Parathyroid adenoma (tissue), 2 donors: ENCODE measurements around the gene RAB21.

Experiments
- H2AFZ ChIP-seq: fragments of 300-600 bp; sonication (generic); one replicate; pipeline ENCODE4 v1.7.0; 2017; ENCODE audit warnings: antibody characterized with exemption, mild to moderate bottlenecking
- H3K27ac ChIP-seq: fragments of 300-600 bp; sonication (generic); one replicate; pipeline ENCODE4 v1.7.0; 2017
- H3K27me3 ChIP-seq: fragments of 300-600 bp; sonication (generic); one replicate; pipeline ENCODE4 v1.7.0; 2017; ENCODE audit warnings: low read length; ENCODE audit not compliant: control insufficient read depth, insufficient read depth
- H3K36me3 ChIP-seq: fragments of 300-600 bp; sonication (generic); one replicate; pipeline ENCODE4 v1.7.0; 2017; ENCODE audit warnings: low read length; ENCODE audit not compliant: control insufficient read depth, insufficient read depth
- H3K4me1 ChIP-seq: fragments of 300-600 bp; sonication (generic); one replicate; pipeline ENCODE4 v1.7.0; 2017; ENCODE audit warnings: control low read depth
- H3K4me2 ChIP-seq: fragments of 300-600 bp; sonication (generic); one replicate; pipeline ENCODE4 v1.7.0; 2017; ENCODE audit warnings: low read length
- H3K4me3 ChIP-seq: fragments of 300-600 bp; sonication (generic); one replicate; pipeline ENCODE4 v1.7.0; 2017; ENCODE audit warnings: low read depth, low read length
- H3K79me2 ChIP-seq: fragments of 300-600 bp; sonication (generic); one replicate; pipeline ENCODE4 v1.7.0; 2017; ENCODE audit warnings: control low read depth
- H3K9ac ChIP-seq: fragments of 300-600 bp; sonication (generic); one replicate; pipeline ENCODE4 v1.7.0; 2017; ENCODE audit warnings: mild to moderate bottlenecking
- H3K9me3 ChIP-seq: fragments of 300-600 bp; sonication (generic); one replicate; pipeline ENCODE4 v1.7.0; 2017; ENCODE audit warnings: low read length; ENCODE audit not compliant: control insufficient read depth
- TF ChIP-seq, protein P1 (sequence below): fragments of 300-600 bp; sonication (generic); IDR thresholded peaks from one replicate; pipeline ENCODE4 v1.7.0; 2017; ENCODE audit warnings: antibody characterized with exemption, mild to moderate bottlenecking
- donor health status: primary hyperparathyroidism.

The RAB21 gene

GRCh38 chr12:71780237-71780822 lies 25.7 kb downstream of the RAB21 start:
- TF ChIP-seq, protein P1, sequence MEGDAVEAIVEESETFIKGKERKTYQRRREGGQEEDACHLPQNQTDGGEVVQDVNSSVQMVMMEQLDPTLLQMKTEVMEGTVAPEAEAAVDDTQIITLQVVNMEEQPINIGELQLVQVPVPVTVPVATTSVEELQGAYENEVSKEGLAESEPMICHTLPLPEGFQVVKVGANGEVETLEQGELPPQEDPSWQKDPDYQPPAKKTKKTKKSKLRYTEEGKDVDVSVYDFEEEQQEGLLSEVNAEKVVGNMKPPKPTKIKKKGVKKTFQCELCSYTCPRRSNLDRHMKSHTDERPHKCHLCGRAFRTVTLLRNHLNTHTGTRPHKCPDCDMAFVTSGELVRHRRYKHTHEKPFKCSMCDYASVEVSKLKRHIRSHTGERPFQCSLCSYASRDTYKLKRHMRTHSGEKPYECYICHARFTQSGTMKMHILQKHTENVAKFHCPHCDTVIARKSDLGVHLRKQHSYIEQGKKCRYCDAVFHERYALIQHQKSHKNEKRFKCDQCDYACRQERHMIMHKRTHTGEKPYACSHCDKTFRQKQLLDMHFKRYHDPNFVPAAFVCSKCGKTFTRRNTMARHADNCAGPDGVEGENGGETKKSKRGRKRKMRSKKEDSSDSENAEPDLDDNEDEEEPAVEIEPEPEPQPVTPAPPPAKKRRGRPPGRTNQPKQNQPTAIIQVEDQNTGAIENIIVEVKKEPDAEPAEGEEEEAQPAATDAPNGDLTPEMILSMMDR = peak; percentile 62
- Histone ChIP-seq H3K4me2 (no peak overlapping the region), H3K4me1 (no peaks in the 10 kb centered on the region), H3K9me3 (no peaks in the 10 kb centered on the region), H3K36me3 (no peaks in the 10 kb centered on the region), H3K79me2 (no peaks in the 10 kb centered on the region), H2AFZ (no peak overlapping the region), H3K27ac (no peak overlapping the region), H3K9ac (no peak overlapping the region), H3K27me3 (no peaks in the 10 kb centered on the region), H3K4me3 (no peak overlapping the region)

DNA sequence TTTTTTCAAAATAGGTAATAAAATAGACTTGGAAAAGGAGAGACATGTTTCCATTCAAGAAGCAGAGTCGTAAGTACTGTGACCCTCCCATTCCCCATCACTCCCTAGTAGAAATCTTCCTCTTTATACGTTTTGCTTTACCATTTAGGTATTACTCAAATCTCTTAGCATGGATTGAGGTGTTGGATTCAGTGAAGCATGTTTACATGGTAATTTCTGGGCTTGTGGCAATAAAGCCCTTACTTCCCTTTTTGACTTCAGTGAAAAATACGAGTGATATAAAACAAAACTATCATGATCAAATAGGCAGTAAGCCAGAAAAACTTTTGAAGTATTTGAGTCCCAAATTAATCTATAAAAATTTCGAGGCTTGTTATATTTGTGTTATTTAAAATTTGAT lies 27.4 kb downstream of the RAB21 start:
- TF ChIP-seq, protein P1 = no peak
- H3K27ac ChIP-seq = no peak overlapping the region
- no peaks in the 10 kb centered on the region for H3K36me3 ChIP-seq
- H3K27me3 ChIP-seq = no peaks in the 10 kb centered on the region
- no peak overlapping the region for H2AFZ ChIP-seq
- no peaks in the 10 kb centered on the region for H3K9me3 ChIP-seq
- no peaks in the 10 kb centered on the region for H3K4me1 ChIP-seq
- no peaks in the 10 kb centered on the region for H3K79me2 ChIP-seq
- no peak overlapping the region for H3K4me2 ChIP-seq
- no peak overlapping the region for H3K4me3 ChIP-seq
- no peak overlapping the region for H3K9ac ChIP-seq

DNA sequence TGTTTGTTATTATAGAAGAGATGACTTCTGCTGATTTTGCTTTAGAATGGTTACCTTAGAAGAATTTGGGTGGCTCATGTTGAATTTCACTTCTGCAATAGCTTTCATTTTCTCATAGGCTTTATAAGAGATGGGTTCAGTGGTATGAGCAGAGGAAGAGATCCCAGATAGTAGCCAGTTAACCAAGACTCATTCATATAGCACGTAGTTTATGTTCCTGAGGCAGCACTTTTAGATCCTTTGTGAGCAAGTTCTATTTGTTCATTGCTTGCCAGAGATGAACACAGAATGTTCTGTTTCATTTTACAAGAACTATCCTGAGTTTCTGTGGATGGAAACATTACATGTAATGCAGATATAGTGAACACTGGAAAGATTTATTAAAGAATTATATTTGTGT lies 32.2 kb downstream of the RAB21 start:
- peak overlapping the region; percentile 4 for H3K27ac ChIP-seq
- H3K36me3 ChIP-seq = no peaks in the 10 kb centered on the region
- TF ChIP-seq, protein P1 = no peak
- no peaks in the 10 kb centered on the region for H3K4me1 ChIP-seq
- no peak overlapping the region for H3K9ac ChIP-seq
- no peaks in the 10 kb centered on the region for H3K9me3 ChIP-seq
- H2AFZ ChIP-seq = no peak overlapping the region
- no peaks in the 10 kb centered on the region for H3K79me2 ChIP-seq
- no peak overlapping the region for H3K4me2 ChIP-seq
- no peak overlapping the region for H3K4me3 ChIP-seq
- H3K27me3 ChIP-seq = no peaks in the 10 kb centered on the region

DNA sequence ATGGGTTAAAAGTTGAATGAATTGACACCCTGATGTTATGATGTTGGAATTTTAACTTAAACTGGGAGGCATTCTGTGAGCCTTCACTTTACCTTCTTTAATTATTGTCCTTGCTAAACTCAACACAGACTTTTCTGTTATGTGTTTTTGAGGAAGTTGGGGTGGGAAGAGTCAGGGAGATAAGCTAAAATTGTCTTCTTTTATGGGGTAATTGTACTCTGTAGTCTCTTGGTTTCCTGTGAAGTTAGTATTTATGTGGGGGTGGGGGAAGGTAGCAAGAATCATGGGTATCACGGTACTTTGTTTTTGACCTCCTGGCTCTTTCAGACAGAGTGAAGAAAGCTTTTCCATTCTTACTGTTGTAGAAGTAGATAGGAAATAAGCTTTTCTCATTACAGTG lies 32.9 kb downstream of the RAB21 start:
- H3K36me3 ChIP-seq = no peaks in the 10 kb centered on the region
- no peaks in the 10 kb centered on the region for H3K9me3 ChIP-seq
- no peak overlapping the region for H3K9ac ChIP-seq
- no peak overlapping the region for H3K4me2 ChIP-seq
- TF ChIP-seq, protein P1 = no peak
- H3K27me3 ChIP-seq = no peaks in the 10 kb centered on the region
- H3K4me3 ChIP-seq = no peak overlapping the region
- H2AFZ ChIP-seq = no peak overlapping the region
- no peaks in the 10 kb centered on the region for H3K79me2 ChIP-seq
- no peaks in the 10 kb centered on the region for H3K4me1 ChIP-seq
- no peak overlapping the region for H3K27ac ChIP-seq

GRCh38 chr12:71790331-71790730 lies 35.7 kb downstream of the RAB21 start:
- Histone ChIP-seq H3K9ac (no peak overlapping the region), H2AFZ (no peak overlapping the region), H3K36me3 (no peaks in the 10 kb centered on the region), H3K4me1 (no peaks in the 10 kb centered on the region), H3K4me2 (no peak overlapping the region), H3K9me3 (no peaks in the 10 kb centered on the region), H3K27ac (no peak overlapping the region), H3K79me2 (no peaks in the 10 kb centered on the region), H3K27me3 (no peaks in the 10 kb centered on the region), H3K4me3 (no peak overlapping the region)
- TF ChIP-seq, protein P1 = no peak
